H9 (cell line): ENCODE measurements around the gene GRWD1. TPM values are rescaled to one million over a fixed set of nuclear protein-coding genes. Genes with fewer than 3 reads are reported as not detected.

Source experiments
- DNase-seq: peaks from one replicate; pipeline ENCODE4 v3.0.0-alpha.2; 2017
- H2AFZ ChIP-seq: one replicate; pipeline ENCODE4 v1.6.1; 2013; ENCODE audit warnings: mild to moderate bottlenecking, low read length, control low read depth, moderate library complexity
- H2AK5ac ChIP-seq: 2 replicates; pipeline ENCODE4 v1.6.1; 2013; ENCODE audit warnings: low read length, control low read depth, mixed read lengths; ENCODE audit not compliant: insufficient read length
- H2BK120ac ChIP-seq: one replicate; pipeline ENCODE4 v1.6.1; 2013; ENCODE audit warnings: low read depth, mild to moderate bottlenecking, low read length, control low read depth, inconsistent platforms; ENCODE audit not compliant: poor library complexity, severe bottlenecking
- H2BK12ac ChIP-seq: 2 replicates; pipeline ENCODE4 v1.6.1; 2013; ENCODE audit warnings: low read length, control low read depth, mixed read lengths, low read depth; ENCODE audit not compliant: insufficient read length
- H2BK15ac ChIP-seq: 2 replicates; pipeline ENCODE4 v1.6.1; 2013; ENCODE audit warnings: low read depth, low read length, control low read depth
- H2BK20ac ChIP-seq: one replicate; pipeline ENCODE4 v1.6.1; 2013; ENCODE audit warnings: low read depth, mild to moderate bottlenecking, low read length, control low read depth, inconsistent platforms; ENCODE audit not compliant: poor library complexity, severe bottlenecking
- H2BK5ac ChIP-seq: 2 replicates; pipeline ENCODE4 v1.6.1; 2013; ENCODE audit warnings: low read length, control low read depth, mixed read lengths; ENCODE audit not compliant: insufficient read length
- H3K14ac ChIP-seq: 2 replicates; pipeline ENCODE4 v1.6.1; 2013; ENCODE audit warnings: low read length, control low read depth; ENCODE audit not compliant: insufficient read depth
- H3K18ac ChIP-seq: 2 replicates; pipeline ENCODE4 v1.6.1; 2013; ENCODE audit warnings: low read depth, mild to moderate bottlenecking, mixed read lengths, low read length, control low read depth; ENCODE audit not compliant: insufficient read length
- H3K23ac ChIP-seq: 2 replicates; pipeline ENCODE4 v1.6.1; 2013; ENCODE audit warnings: low read length, control low read depth, mixed read lengths, low read depth; ENCODE audit not compliant: insufficient read length
- H3K23me2 ChIP-seq: 2 replicates; pipeline ENCODE4 v1.6.1; 2013; ENCODE audit warnings: low read depth, mild to moderate bottlenecking, mixed read lengths, low read length, control low read depth; ENCODE audit not compliant: insufficient read length, poor library complexity, severe bottlenecking
- H3K27ac ChIP-seq: 2 replicates; pipeline ENCODE4 v1.5.1; 2013; ENCODE audit warnings: low read length, control low read depth, mixed read lengths, low read depth; ENCODE audit not compliant: insufficient read length
- H3K27me3 ChIP-seq: 2 replicates; pipeline ENCODE4 v1.6.1; 2013; ENCODE audit warnings: low read length, control low read depth, inconsistent platforms; ENCODE audit not compliant: insufficient read depth
- H3K4ac ChIP-seq: 2 replicates; pipeline ENCODE4 v1.6.1; 2013; ENCODE audit warnings: low read depth, mild to moderate bottlenecking, control low read depth, inconsistent platforms, low read length, moderate library complexity
- H3K4me1 ChIP-seq: 2 replicates; pipeline ENCODE4 v1.6.1; 2013; ENCODE audit warnings: low read length, control low read depth, inconsistent platforms; ENCODE audit not compliant: insufficient read depth
- H3K4me2 ChIP-seq: 2 replicates; pipeline ENCODE4 v1.6.1; 2013; ENCODE audit warnings: low read length, control low read depth, mixed read lengths; ENCODE audit not compliant: insufficient read length, insufficient read depth
- H3K56ac ChIP-seq: 2 replicates; pipeline ENCODE4 v1.6.1; 2013; ENCODE audit warnings: low read depth, mild to moderate bottlenecking, mixed read lengths, low read length, control low read depth; ENCODE audit not compliant: insufficient read length
- H3K79me1 ChIP-seq: 2 replicates; pipeline ENCODE4 v1.6.1; 2013; ENCODE audit warnings: low read depth, mild to moderate bottlenecking, moderate library complexity, low read length, control low read depth, inconsistent platforms; ENCODE audit not compliant: insufficient read depth, poor library complexity, severe bottlenecking
- H3K79me2 ChIP-seq: 2 replicates; pipeline ENCODE4 v1.6.1; 2013; ENCODE audit warnings: low read length, control low read depth, inconsistent platforms; ENCODE audit not compliant: insufficient read depth
- H3K9ac ChIP-seq: 2 replicates; pipeline ENCODE4 v1.6.1; 2013; ENCODE audit warnings: low read length, control low read depth, mixed read lengths; ENCODE audit not compliant: insufficient read length; ENCODE audit errors: extremely low read depth
- H3K9me3 ChIP-seq: one replicate; pipeline ENCODE4 v1.6.1; 2013; ENCODE audit warnings: low read depth, low read length, inconsistent platforms; ENCODE audit not compliant: control insufficient read depth
- H3T11ph ChIP-seq: one replicate; pipeline ENCODE4 v1.6.1; 2013; ENCODE audit warnings: mild to moderate bottlenecking, low read length, control low read depth, inconsistent platforms
- H4K20me1 ChIP-seq: one replicate; pipeline ENCODE4 v1.6.1; 2013; ENCODE audit not compliant: control insufficient read depth, insufficient read length, insufficient read depth
- H4K5ac ChIP-seq: 2 replicates; pipeline ENCODE4 v1.6.1; 2013; ENCODE audit warnings: low read depth, mild to moderate bottlenecking, mixed read lengths, low read length, control low read depth; ENCODE audit not compliant: insufficient read length
- H4K8ac ChIP-seq: replicated peaks from 2 replicates; pipeline ENCODE4 v1.6.1; 2013; ENCODE audit warnings: low read length, control low read depth, mixed read lengths, low read depth; ENCODE audit not compliant: insufficient read length
- H4K91ac ChIP-seq: 2 replicates; pipeline ENCODE4 v1.6.1; 2013; ENCODE audit warnings: low read depth, mild to moderate bottlenecking, moderate library complexity, mixed read lengths, low read length, control low read depth; ENCODE audit not compliant: insufficient read length
- H3K27ac Mint-ChIP-seq, 3 experiments: 2 replicates in 2 of 3; 3 replicates in 1 of 3; pipeline ENCODE4 v1.8.0; 2020 to 2021; ENCODE audit warnings: mixed read lengths in 3 of 3, mild to moderate bottlenecking in 1 of 3, moderate library complexity in 1 of 3
- H3K27me3 Mint-ChIP-seq: 2 replicates; pipeline ENCODE4 v1.8.0; 2021; ENCODE audit warnings: low read depth, mild to moderate bottlenecking, moderate library complexity, mixed read lengths
- H3K36me3 Mint-ChIP-seq, 3 experiments: 2 replicates in 2 of 3; 3 replicates in 1 of 3; pipeline ENCODE4 v1.8.0; 2020 to 2021; ENCODE audit warnings: low read depth in 3 of 3, mixed read lengths in 3 of 3; ENCODE audit not compliant: insufficient read depth in 1 of 3
- H3K4me1 Mint-ChIP-seq, 2 experiments: 2 replicates each; pipeline ENCODE4 v1.8.0; 2020; ENCODE audit warnings: mixed read lengths in 2 of 2
- H3K4me3 Mint-ChIP-seq, 2 experiments: 2 replicates in 1 of 2; 3 replicates in 1 of 2; pipeline ENCODE4 v1.8.0; 2020 to 2021; ENCODE audit warnings: mild to moderate bottlenecking in 2 of 2, mixed read lengths in 2 of 2, moderate library complexity in 1 of 2
- H3K9me3 Mint-ChIP-seq, 2 experiments: 2 replicates in 1 of 2; 3 replicates in 1 of 2; pipeline ENCODE4 v1.8.0; 2020; ENCODE audit warnings: mild to moderate bottlenecking in 2 of 2, mixed read lengths in 2 of 2, moderate library complexity in 1 of 2
- CTCF ChIP-seq: fragments of 200-600 bp; sonication (generic); conservative IDR thresholded peaks from 3 replicates; pipeline ENCODE4 v1.8.0; 2021; ENCODE audit warnings: antibody characterized with exemption, mild to moderate bottlenecking
- WGBS: extraction: QIAGEN DNeasy Blood & Tissue Kit; methylation state at CpG from one replicate; pipeline ENCODE4 v1.1.7; 2013; ENCODE audit warnings: missing lambda C conversion rate, low lambda C conversion rate, mixed read lengths; ENCODE audit not compliant: insufficient read length; ENCODE audit errors: extremely low coverage; 5-methylcytosine and 5-hydroxymethylcytosine counted together
- total RNA-seq: library from RNA; stranded (reverse); gene quantifications from 2 replicates; pipeline ENCODE4 v1.2.1, GENCODE V29; 2021

GRWD1 gene
- total RNA-seq, 1 experiment from 2014 or later: 92.0 TPM

GRCh38 chr19:48444936-48445200 is 915 bp upstream of the GRWD1 start:
- Histone ChIP-seq H4K5ac (no peak overlapping the region), H3K9me3 (no peaks in the 10 kb centered on the region), H3K4me1 (peaks cover 2% of the 10 kb centered on the region; the same call in 1 of the 2 replicates), H3K23ac (no peak overlapping the region), H3K23me2 (peaks cover 8% of the 10 kb centered on the region), H4K91ac (no peak overlapping the region), H2AFZ (no peak overlapping the region), H2AK5ac (no peak overlapping the region), H3K79me2 (0 out of 2 replicates have a peak, but pooled peaks cover 2% of the 10 kb centered on the region), H4K8ac (no peak overlapping the region), H3K4me2 (peak overlapping the region; percentile 85), H3K14ac (no peak overlapping the region), H2BK120ac (no peak overlapping the region), H2BK12ac (no peak overlapping the region), H2BK15ac (no peak overlapping the region), H4K20me1 (no peaks in the 10 kb centered on the region), H3K9ac (no peak overlapping the region), H3K27me3 (no peaks in the 10 kb centered on the region), H3K79me1 (peaks cover 3% of the 10 kb centered on the region), H3K4ac (no peak overlapping the region), H3T11ph (no peak overlapping the region), H3K56ac (no peak overlapping the region), H2BK20ac (no peak overlapping the region), H3K27ac (no peak overlapping the region), H3K18ac (no peak overlapping the region), H2BK5ac (no peak overlapping the region)
- peak overlapping the region; percentile 89 to 95 for H3K4me3 Mint-ChIP-seq
- H3K27me3 Mint-ChIP-seq: no peaks in the 10 kb centered on the region
- no CpG with 5 or more reads among the region's 3 CpGs for WGBS
- H3K4me1 Mint-ChIP-seq: peaks cover 13 to 17% of the 10 kb centered on the region in 2 experiments
- H3K36me3 Mint-ChIP-seq: peaks cover 28 to 44% (median 30%) of the 10 kb centered on the region in 3 experiments
- H3K27ac Mint-ChIP-seq: peak overlapping the region in 2 of 3 experiments; percentile 90 to 99; a peak in 3 of 7 replicates
- no peak for DNase-seq
- TF ChIP-seq CTCF: no peak
- no peaks in the 10 kb centered on the region; a peak in 1 of 5 replicates for H3K9me3 Mint-ChIP-seq
